GM12801 (cell line): ENCODE data around the gene AJAP1.

Experiments used
- CTCF ChIP-seq: IDR thresholded peaks from one replicate; pipeline ENCODE4 v1.5.1; 2011; ENCODE audit warnings: control low read depth; ENCODE audit not compliant: insufficient read length; ENCODE audit errors: extremely low read depth

Gene AJAP1

GRCh38 chr1:4615138-4615470 is 39.3 kb upstream of the AJAP1 start:
- TF ChIP-seq CTCF: no peak

- no peak for TF ChIP-seq CTCF
Measured at GRCh38 chr1:4615501-4615900, 38.9 kb upstream of the AJAP1 start.

GRCh38 chr1:4616831-4617465 is 37.5 kb upstream of the AJAP1 start:
- TF ChIP-seq CTCF: no peak

GRCh38 chr1:4617506-4617905 is 36.9 kb upstream of the AJAP1 start:
- TF ChIP-seq CTCF: no peak

- no peak for TF ChIP-seq CTCF
Measured at GRCh38 chr1:4621646-4622045, 32.8 kb upstream of the AJAP1 start.

GRCh38 chr1:4622821-4623220 is 31.6 kb upstream of the AJAP1 start:
- no peak for TF ChIP-seq CTCF

GRCh38 chr1:4624141-4624715 is 30.2 kb upstream of the AJAP1 start:
- TF ChIP-seq CTCF: no peak

GRCh38 chr1:4624801-4625200 is 29.6 kb upstream of the AJAP1 start:
- TF ChIP-seq CTCF: no peak
